Stimulated activated CD4-positive, alpha-beta T cell treated with anti-CD3 and anti-CD28 coated beads, Interleukin-4, amount 100 ng/mL, for 24 hours (primary cell): Measurements from ENCODE around the gene MFRP.

Experiments
- DNase-seq: peaks from one replicate; pipeline ENCODE4 v3.0.0-alpha.2; 2020

Gene MFRP

GRCh38 chr11:119316729-119317591 is 29.5 kb downstream of the MFRP start, which contains the start of gene MCAM:
Gene MCAM (minus strand): TSS chr11:119317130. CDS start chr11:119317101, 29 bp downstream.
- no peak for DNase-seq

- DNase-seq = no peak
These were observed 30.3 kb downstream of the MFRP start for GRCh38 chr11:119316016-119316728.

GRCh38 chr11:119315131-119316015 is 31.1 kb downstream of the MFRP start:
- DNase-seq = peak; percentile 48

- no peak for DNase-seq
These were observed 31.8 kb downstream of the MFRP start for GRCh38 chr11:119314726-119315125.

GRCh38 chr11:119310682-119311052 is 35.8 kb downstream of the MFRP start:
- no peak for DNase-seq

GRCh38 chr11:119309953-119310681 is 36.4 kb downstream of the MFRP start:
- no peak for DNase-seq

- DNase-seq = no peak
These were observed 37.1 kb downstream of the MFRP start for GRCh38 chr11:119309411-119309810.

GRCh38 chr11:119307974-119308373 is 38.5 kb downstream of the MFRP start:
- DNase-seq = no peak

GRCh38 chr11:119307219-119307618 is 39.3 kb downstream of the MFRP start:
- no peak for DNase-seq

GRCh38 chr11:119306373-119306890 is 40.1 kb downstream of the MFRP start:
- no peak for DNase-seq

GRCh38 chr11:119305556-119306372 is 40.7 kb downstream of the MFRP start:
- DNase-seq = no peak

GRCh38 chr11:119303227-119303718 is 43.2 kb downstream of the MFRP start:
- no peak for DNase-seq

GRCh38 chr11:119300198-119300964 is 46.1 kb downstream of the MFRP start:
- DNase-seq = no peak

GRCh38 chr11:119299416-119299815 is 47.1 kb downstream of the MFRP start:
- no peak for DNase-seq

GRCh38 chr11:119298726-119299125 is 47.8 kb downstream of the MFRP start:
- no peak for DNase-seq

- no peak for DNase-seq
These were observed 48.6 kb downstream of the MFRP start for GRCh38 chr11:119297938-119298337.

GRCh38 chr11:119295178-119295577 is 51.3 kb downstream of the MFRP start:
- DNase-seq = no peak

- no peak for DNase-seq
These were observed 53.0 kb downstream of the MFRP start for GRCh38 chr11:119293461-119293860.

GRCh38 chr11:119290894-119291497 is 55.5 kb downstream of the MFRP start:
- DNase-seq = no peak
